ENCODE data around the gene MYL9.

The MYL9 gene

GRCh38 chr20:36496707-36497669 lies 44.3 kb upstream of the MYL9 start:
- no peak overlapping the region for H3K4me3 ChIP-seq (ENCODE audit: severe bottlenecking)
- ATAC-seq (ENCODE audit: low read depth), result no peak
- TF ChIP-seq, protein P1, sequence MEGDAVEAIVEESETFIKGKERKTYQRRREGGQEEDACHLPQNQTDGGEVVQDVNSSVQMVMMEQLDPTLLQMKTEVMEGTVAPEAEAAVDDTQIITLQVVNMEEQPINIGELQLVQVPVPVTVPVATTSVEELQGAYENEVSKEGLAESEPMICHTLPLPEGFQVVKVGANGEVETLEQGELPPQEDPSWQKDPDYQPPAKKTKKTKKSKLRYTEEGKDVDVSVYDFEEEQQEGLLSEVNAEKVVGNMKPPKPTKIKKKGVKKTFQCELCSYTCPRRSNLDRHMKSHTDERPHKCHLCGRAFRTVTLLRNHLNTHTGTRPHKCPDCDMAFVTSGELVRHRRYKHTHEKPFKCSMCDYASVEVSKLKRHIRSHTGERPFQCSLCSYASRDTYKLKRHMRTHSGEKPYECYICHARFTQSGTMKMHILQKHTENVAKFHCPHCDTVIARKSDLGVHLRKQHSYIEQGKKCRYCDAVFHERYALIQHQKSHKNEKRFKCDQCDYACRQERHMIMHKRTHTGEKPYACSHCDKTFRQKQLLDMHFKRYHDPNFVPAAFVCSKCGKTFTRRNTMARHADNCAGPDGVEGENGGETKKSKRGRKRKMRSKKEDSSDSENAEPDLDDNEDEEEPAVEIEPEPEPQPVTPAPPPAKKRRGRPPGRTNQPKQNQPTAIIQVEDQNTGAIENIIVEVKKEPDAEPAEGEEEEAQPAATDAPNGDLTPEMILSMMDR (IDR thresholded peaks at IDR 0.05; ENCODE audit: poor library complexity, severe bottlenecking), result no peak
- H3K27ac ChIP-seq (ENCODE audit: poor library complexity, severe bottlenecking), result no peak overlapping the region
- peak; percentile 81 for DNase-seq (ENCODE audit: low spot score)
- peaks cover 14% of the 10 kb centered on the region for H3K4me1 ChIP-seq (ENCODE audit: insufficient read depth, poor library complexity, severe bottlenecking)
- no peaks in the 10 kb centered on the region for H3K27me3 ChIP-seq (ENCODE audit: insufficient read depth, poor library complexity, severe bottlenecking)
- peaks cover 82% of the 10 kb centered on the region for H3K36me3 ChIP-seq (ENCODE audit: low read depth)
- H3K9me3 ChIP-seq (ENCODE audit: severe bottlenecking), result no peaks in the 10 kb centered on the region

DNA sequence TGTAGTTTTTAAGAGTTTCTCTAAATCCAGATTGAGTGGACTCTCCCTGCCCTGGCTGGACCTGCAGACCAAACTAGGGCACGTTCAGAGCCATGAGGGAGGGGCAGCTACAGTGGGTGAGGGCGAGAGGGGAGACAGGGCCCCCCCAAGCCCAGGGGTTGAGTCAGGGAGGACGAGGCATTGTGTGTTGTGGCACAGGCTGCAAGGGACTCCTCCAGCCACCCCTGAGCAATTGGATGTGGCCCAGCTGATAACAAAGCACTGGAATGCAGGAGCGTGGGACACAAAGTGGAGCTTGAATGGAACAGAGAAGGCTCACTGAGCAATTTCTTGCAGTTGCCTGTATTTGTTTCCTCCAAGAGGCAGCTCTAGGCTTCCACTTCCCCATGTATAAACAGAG lies 43.5 kb upstream of the MYL9 start:
- Histone ChIP-seq H3K9me3 (ENCODE audit: severe bottlenecking) (no peaks in the 10 kb centered on the region), H3K4me1 (ENCODE audit: insufficient read depth, poor library complexity, severe bottlenecking) (peaks cover 6% of the 10 kb centered on the region), H3K4me3 (ENCODE audit: severe bottlenecking) (no peak overlapping the region), H3K36me3 (ENCODE audit: low read depth) (peaks cover 90% of the 10 kb centered on the region), H3K27me3 (ENCODE audit: insufficient read depth, poor library complexity, severe bottlenecking) (no peaks in the 10 kb centered on the region), H3K27ac (ENCODE audit: poor library complexity, severe bottlenecking) (no peak overlapping the region)
- DNase-seq (ENCODE audit: low spot score) (no peak), ATAC-seq (ENCODE audit: low read depth) (no peak)
- TF ChIP-seq, protein P1 (IDR thresholded peaks at IDR 0.05; ENCODE audit: poor library complexity, severe bottlenecking), result no peak

DNA sequence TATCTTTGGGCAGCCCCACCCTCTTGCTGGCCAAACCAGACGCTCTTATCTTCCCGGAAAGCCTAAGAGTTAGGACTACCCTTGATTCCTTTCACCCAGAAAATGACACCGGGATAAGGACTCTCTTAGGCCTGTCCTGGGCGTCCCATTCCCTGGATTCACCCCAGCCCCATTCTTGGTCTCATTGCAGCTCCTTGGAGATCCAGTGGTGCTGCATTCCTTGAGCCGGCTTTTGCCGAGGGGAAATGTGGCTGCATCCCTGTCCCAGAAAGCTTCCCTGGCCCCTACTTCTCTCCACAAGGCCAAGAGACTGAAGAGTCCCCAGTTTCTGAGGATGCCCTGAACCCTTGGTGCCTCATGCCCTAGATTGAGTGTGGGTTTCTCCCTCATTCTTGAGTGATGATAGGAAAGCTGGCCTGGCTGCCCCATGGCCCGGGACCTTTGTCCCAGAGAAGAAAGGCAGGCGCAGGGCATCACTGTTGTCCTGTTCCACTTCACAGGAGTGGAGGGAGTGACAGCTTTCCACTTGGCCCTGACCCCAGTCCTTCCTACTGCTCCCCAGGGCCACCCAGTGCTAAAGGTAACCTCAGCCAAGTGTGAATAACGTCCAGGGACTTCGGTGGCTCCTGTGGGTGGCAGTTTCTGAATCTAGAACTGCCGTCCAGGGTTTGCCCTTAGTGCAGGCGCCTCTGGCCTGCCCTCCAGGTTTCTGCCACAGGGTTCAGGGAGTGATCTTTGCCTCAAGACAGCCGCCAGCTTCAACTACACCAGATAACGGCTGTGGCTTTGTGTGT lies 42.7 kb upstream of the MYL9 start:
- ATAC-seq (ENCODE audit: low read depth), result no peak
- peaks cover 3% of the 10 kb centered on the region for H3K4me1 ChIP-seq (ENCODE audit: insufficient read depth, poor library complexity, severe bottlenecking)
- TF ChIP-seq, protein P1 (IDR thresholded peaks at IDR 0.05; ENCODE audit: poor library complexity, severe bottlenecking), result no peak
- H3K9me3 ChIP-seq (ENCODE audit: severe bottlenecking), result no peaks in the 10 kb centered on the region
- H3K36me3 ChIP-seq (ENCODE audit: low read depth), result peaks cover 92% of the 10 kb centered on the region
- H3K27ac ChIP-seq (ENCODE audit: poor library complexity, severe bottlenecking), result no peak overlapping the region
- DNase-seq (ENCODE audit: low spot score), result no peak
- no peaks in the 10 kb centered on the region for H3K27me3 ChIP-seq (ENCODE audit: insufficient read depth, poor library complexity, severe bottlenecking)
- no peak overlapping the region for H3K4me3 ChIP-seq (ENCODE audit: severe bottlenecking)

- Histone ChIP-seq H3K36me3 (ENCODE audit: low read depth) (peaks cover 92% of the 10 kb centered on the region), H3K4me3 (ENCODE audit: severe bottlenecking) (no peak overlapping the region), H3K27me3 (ENCODE audit: insufficient read depth, poor library complexity, severe bottlenecking) (no peaks in the 10 kb centered on the region), H3K27ac (ENCODE audit: poor library complexity, severe bottlenecking) (no peak overlapping the region), H3K4me1 (ENCODE audit: insufficient read depth, poor library complexity, severe bottlenecking) (no peaks in the 10 kb centered on the region), H3K9me3 (ENCODE audit: severe bottlenecking) (no peaks in the 10 kb centered on the region)
- DNase-seq (ENCODE audit: low spot score) (no peak), ATAC-seq (ENCODE audit: low read depth) (no peak)
- TF ChIP-seq, protein P1 (IDR thresholded peaks at IDR 0.05; ENCODE audit: poor library complexity, severe bottlenecking), result no peak
Measured at GRCh38 chr20:36499211-36499610, 42.1 kb upstream of the MYL9 start.

Measured in RWPE2 (cell line).